ENCODE data around the gene KCTD4.

DNA sequence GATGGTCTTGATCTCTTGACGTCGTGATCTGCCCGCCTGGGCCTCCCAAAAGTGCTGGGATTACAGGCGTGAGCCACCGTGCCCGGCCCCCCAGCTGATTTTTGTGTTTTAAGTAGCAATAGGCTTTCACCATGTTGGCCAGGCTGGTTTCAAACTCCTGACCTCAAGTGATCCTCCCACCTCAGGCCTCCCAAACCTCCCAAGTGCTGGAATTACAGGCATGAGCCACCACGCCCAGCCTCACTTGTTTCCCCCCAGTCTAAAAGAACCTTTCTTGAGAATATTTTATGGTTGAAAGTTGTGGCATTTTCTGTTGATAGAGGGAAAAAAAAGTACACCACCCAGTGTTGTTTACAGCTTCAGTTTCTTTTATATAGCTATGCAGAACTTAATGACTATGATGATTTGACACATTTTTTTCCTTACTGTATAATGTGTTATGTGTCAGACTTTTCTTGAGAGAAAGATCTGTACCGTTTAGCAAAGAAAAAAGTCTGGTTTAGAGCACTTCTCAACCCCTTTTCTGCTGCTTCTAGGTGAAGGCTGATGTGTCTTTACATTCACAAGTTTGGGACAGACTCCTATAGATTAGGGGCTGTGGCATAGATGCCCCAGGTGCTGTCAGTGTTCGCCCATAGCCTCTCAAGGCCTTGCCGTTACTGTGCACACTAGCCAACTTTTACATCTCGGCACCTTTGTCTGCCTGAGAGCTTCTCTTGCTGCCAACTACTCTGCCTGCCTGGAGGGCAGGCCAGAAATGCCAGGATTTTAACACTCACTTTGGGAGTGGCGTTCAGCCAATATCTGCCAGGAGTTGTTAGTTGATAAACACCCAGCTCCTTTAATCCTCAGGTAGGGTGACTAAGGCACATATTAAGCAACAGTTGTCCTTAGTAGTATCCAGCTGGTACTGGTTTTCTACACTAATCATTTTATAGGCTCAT is 33.0 kb downstream of the KCTD4 start:
- TF ChIP-seq, protein P1, sequence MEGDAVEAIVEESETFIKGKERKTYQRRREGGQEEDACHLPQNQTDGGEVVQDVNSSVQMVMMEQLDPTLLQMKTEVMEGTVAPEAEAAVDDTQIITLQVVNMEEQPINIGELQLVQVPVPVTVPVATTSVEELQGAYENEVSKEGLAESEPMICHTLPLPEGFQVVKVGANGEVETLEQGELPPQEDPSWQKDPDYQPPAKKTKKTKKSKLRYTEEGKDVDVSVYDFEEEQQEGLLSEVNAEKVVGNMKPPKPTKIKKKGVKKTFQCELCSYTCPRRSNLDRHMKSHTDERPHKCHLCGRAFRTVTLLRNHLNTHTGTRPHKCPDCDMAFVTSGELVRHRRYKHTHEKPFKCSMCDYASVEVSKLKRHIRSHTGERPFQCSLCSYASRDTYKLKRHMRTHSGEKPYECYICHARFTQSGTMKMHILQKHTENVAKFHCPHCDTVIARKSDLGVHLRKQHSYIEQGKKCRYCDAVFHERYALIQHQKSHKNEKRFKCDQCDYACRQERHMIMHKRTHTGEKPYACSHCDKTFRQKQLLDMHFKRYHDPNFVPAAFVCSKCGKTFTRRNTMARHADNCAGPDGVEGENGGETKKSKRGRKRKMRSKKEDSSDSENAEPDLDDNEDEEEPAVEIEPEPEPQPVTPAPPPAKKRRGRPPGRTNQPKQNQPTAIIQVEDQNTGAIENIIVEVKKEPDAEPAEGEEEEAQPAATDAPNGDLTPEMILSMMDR (IDR thresholded peaks at IDR 0.05): no peak
- no peak for TF ChIP-seq POLR2A (IDR thresholded peaks at IDR 0.05)

All from gastroesophageal sphincter (tissue), 3 donors.